Measurements from ENCODE around the gene DPEP2NB. TPM values are rescaled to one million over a fixed set of nuclear protein-coding genes. Genes with fewer than 3 reads are reported as not detected.
"Not testable (repeated sequence)": the region's sequence is repeated elsewhere in the genome, so short reads cannot be mapped to it uniquely, and the experiment has no call there.

The DPEP2NB gene
- polyA plus RNA-seq, 1 donor, result not detected

- DNase-seq (ENCODE audit: low read depth), result no peak
These were observed 2.3 kb downstream of the DPEP2NB start for GRCh38 chr16:68013440-68013839.

GRCh38 chr16:68009872-68010271 lies 5.8 kb downstream of the DPEP2NB start:
- not testable (repeated sequence) for DNase-seq (ENCODE audit: low read depth)

- no peak for DNase-seq (ENCODE audit: low read depth)
These were observed 6.5 kb downstream of the DPEP2NB start for GRCh38 chr16:68009157-68009735.

- DNase-seq (ENCODE audit: low read depth), result peak; percentile 17
These were observed 9.9 kb downstream of the DPEP2NB start for GRCh38 chr16:68005786-68006286.

GRCh38 chr16:68005211-68005610 lies 10.5 kb downstream of the DPEP2NB start:
- DNase-seq (ENCODE audit: low read depth), result no peak

- no peak for DNase-seq (ENCODE audit: low read depth)
These were observed 12.7 kb downstream of the DPEP2NB start for GRCh38 chr16:68003031-68003430.

- no peak for DNase-seq (ENCODE audit: low read depth)
These were observed 15.3 kb downstream of the DPEP2NB start for GRCh38 chr16:68000450-68000849.

- DNase-seq (ENCODE audit: low read depth), result no peak
These were observed 15.7 kb downstream of the DPEP2NB start for GRCh38 chr16:67999985-68000384.

GRCh38 chr16:67998779-67999688 lies 16.7 kb downstream of the DPEP2NB start, which contains the start of gene DPEP2:
Gene DPEP2 (minus strand): TSS chr16:67999484. CDS start chr16:67993212, 6,272 bp downstream.
- DNase-seq (ENCODE audit: low read depth), result not testable (repeated sequence)

- not testable (repeated sequence) for DNase-seq (ENCODE audit: low read depth)
These were observed 17.4 kb downstream of the DPEP2NB start for GRCh38 chr16:67998231-67998778.

GRCh38 chr16:67996666-67997065 lies 19.0 kb downstream of the DPEP2NB start:
- no peak for DNase-seq (ENCODE audit: low read depth)

GRCh38 chr16:67995423-67995822 lies 20.3 kb downstream of the DPEP2NB start:
- DNase-seq (ENCODE audit: low read depth), result no peak

GRCh38 chr16:67994040-67994408 lies 21.7 kb downstream of the DPEP2NB start:
- not testable (repeated sequence) for DNase-seq (ENCODE audit: low read depth)

- no peak for DNase-seq (ENCODE audit: low read depth)
These were observed 22.3 kb downstream of the DPEP2NB start for GRCh38 chr16:67993207-67994039.

- DNase-seq (ENCODE audit: low read depth), result no peak
These were observed 23.0 kb downstream of the DPEP2NB start for GRCh38 chr16:67992661-67993206.

- DNase-seq (ENCODE audit: low read depth), result no peak
These were observed 25.7 kb downstream of the DPEP2NB start for GRCh38 chr16:67990018-67990386.

GRCh38 chr16:67989322-67990017 lies 26.2 kb downstream of the DPEP2NB start:
- no peak for DNase-seq (ENCODE audit: low read depth)

- DNase-seq (ENCODE audit: low read depth), result no peak
These were observed 27.0 kb downstream of the DPEP2NB start for GRCh38 chr16:67988675-67989074.

GRCh38 chr16:67987460-67988160 lies 28.1 kb downstream of the DPEP2NB start:
- no peak for DNase-seq (ENCODE audit: low read depth)

GRCh38 chr16:67986949-67987348 lies 28.8 kb downstream of the DPEP2NB start:
- DNase-seq (ENCODE audit: low read depth), result no peak

All from forelimb muscle (tissue), 1 donor.